Stimulated activated CD8-positive, alpha-beta memory T cell treated with anti-CD3 and anti-CD28 coated beads, Interleukin-2, amount 100 ng/mL, for 1 hour (primary cell): Measurements from ENCODE around the gene FBP1.

Source experiments
- DNase-seq, 2 donors: peaks; one replicate each; pipeline ENCODE4 v3.0.0-alpha.2; 2020; ENCODE audit warnings: low read depth in 2 of 2

The FBP1 gene

DNA sequence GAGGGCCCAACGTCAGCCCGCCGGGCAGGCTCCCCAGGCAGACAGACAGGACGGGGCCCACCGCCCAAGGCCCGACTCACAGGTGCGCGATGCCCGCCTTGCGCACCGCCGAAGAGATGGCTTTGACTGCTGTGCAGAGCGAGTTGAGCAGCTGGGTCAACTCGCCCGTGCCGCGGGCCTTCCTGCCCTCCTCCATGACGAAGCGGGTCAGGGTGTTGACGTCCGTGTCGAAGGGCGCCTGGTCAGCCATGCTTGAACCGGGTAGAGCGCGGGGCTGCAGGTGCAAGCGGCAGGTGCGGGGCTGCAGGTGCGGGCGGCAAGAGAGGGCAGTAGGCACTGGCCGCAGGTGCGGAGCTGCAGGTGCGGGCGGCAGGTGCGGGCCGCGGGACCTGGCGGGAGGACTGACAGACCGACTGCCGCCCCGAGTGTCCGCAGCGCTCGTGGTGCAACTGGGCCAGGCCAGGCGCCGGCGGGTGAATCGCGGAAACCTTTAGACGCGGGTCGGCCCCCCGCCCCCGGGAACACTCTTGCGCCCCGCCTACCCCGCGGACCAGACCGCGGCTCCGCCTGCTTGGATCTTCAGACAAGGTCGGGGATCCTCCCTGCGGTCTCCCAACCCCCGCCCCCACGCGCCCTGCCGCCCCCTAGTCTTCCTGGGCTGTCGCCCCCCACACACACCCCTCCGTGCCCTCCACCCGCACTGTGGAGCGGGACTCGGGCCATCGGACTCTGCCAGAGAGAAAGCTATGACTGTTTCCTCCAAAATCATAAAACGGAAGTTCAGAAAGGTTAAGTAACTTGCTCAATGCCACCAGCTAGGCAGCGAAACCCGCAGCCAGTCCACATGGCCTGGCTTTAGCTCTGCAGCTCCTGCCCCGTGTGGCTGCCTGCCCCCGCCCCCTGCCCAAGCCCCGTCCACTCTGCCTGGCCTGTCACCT lies at the start of gene FBP1:
Gene FBP1 (minus strand): TSS at position 458 of the 938 bp plus-strand sequence. CDS start 208 bp downstream, at position 250.
- DNase-seq = peak; percentile 19 to 22

DNA sequence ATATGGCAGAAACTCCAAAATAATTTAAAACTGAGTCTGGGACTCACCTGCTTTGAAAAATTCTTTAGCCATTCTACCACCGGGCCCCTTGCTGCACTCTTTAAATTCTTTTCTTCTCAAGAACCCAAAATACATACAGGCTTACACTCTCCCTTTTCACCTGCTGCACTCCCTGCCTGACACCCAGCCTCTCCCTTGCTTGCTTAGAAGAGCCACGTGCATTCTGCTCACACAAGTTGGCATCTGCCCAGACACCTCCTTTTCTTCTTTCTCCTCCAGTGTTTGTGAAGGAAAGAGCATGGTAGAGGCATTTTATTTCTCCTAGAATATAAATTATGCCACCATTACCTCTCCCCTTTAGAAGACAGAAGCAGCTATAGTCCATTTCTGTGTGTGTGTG lies 48.1 kb upstream of the FBP1 start:
- no peak for DNase-seq

DNA sequence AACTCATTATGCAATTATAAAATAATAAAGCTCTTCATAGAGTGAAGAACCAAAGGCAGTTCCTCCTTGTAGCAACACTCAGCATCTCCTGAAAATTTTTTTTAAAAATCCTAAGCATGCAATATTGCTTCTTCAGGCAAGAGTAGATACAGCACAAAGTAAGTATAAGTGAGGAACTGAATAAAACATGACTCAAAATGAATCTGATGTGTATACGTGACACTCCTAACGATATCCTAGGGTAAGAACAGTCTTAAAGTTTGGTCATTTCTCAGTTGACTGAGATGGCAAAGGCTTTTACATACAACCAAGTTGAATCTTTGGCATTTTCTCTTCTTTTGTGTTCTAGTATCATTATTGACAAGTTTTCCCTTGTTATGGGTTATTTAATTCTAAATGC lies 46.0 kb upstream of the FBP1 start:
- no peak for DNase-seq

DNA sequence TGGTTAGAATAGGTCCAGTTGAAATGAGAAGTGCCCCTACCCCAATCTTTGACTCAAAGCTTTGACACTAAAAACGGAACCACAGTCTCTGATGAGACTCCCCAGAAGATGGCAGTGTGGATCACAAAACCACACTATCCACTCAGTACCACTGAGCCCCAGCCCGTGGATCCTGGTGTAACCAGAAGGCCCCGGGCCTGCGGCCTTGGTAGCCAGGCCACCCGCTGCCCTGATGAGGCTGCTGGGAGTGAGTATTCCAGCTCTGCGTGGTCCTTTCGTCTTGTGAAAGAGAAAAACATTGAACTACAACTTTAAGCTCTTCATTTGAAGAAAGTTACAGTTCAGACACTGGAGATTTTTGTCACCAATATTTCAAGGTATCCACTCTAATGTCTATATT lies 42.2 kb upstream of the FBP1 start:
- DNase-seq = peak; percentile 8 to 14

DNA sequence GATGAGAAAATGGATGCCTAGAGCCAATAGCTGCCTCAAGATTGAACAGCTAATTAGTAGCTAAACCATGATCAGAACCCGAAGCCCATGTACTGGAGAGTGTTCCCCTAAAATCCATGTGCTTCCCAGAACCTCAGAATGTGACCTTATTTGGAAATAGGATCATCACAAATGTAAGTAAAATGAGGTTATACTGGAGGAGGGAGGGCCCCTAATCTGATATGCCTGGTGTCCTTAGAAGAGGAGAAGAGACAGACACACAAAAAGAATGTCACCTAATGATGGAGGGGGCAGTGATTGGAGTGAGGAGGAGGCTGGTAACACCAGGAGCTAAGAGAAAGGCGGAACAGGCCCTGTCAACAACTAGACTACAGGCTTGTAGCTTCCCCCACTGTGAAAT lies 41.3 kb upstream of the FBP1 start:
- DNase-seq = no peak

DNA sequence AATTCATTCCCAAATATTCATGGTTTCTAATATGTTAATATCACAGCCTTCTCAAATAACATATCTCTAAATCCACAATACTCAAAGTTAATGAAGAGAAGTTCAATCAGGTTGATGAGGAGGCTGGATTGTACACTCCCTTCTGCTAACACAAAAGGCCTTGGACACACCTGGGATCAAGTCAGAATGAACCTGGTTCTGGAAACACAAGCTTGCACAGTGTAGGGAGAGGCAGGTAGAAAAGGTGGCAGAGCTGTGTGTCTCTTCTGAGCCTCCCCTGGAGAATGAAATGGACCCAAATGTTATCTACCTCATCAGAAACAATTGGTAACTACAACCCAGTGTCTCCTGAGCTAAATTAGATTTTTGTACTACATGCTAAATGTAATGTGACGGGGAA lies 40.7 kb upstream of the FBP1 start:
- DNase-seq = no peak

DNA sequence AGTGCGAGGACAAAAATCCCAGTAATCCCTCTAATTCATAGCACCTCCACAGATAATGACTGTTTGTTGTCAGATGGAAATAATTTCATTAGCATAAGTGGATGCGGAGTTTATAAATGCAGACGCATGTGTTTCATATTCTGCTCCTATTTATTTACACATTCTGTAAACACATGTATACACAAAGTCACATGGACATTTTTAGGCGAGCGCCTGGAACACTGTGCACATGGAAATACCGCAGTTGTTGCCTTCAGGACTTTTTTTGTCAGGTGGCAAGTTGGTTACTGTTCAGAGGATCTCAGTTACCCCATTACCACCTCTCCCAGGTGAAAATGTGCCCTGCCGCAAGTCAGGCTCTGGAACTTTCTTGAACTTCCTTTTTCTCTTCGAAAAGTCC lies 40.3 kb upstream of the FBP1 start:
- no peak for DNase-seq

DNA sequence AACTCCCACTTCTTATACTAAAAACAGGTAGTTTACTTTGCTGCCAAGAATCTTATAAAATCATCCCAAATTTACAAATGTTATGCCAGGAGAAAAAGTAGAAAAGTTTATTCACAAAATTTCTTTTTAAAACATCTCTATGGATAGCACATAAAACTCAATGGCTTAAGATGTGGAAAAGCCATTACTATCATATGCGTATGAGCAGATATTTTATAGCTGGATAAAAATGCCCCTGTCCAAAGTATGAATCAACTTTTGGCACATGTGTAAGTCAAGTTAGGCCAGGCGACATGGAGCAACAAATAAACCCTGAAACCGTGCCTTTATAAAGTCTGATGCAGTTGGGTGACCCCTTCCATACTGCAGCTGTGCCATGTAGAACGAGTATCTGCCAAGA lies 38.6 kb upstream of the FBP1 start:
- DNase-seq = no peak

DNA sequence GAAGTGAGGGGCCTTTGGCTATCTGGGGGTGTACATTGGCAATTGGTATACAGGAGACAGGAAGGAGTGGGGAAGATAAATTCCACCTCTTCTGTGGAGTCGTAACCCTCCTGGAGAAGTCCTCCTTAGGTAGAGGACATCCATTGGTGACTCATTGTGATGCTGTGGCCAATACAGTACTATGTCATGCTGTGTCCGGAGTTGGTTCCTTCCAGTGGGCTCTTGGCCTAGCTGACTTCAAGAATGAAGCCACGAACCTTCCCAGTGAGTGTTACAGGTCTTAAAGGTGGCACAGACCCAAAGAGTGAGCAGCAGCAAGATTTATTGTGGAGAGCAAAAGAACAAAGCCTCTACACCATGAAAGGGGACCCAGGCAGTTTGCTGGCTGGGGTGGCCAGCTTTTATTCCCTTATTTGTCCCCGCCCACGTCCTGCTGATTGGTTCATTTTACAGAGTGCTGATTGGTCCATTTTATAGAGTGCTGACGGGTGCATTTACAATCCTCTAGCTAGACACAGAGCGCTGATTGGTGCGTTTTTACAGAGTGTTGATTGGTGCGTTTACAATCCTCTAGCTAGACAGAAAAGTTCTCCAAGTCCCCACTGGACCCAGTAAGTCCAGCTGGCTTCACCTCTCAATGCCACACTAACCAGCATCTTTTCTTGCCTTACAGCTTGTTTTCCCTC lies 37.3 kb upstream of the FBP1 start:
- DNase-seq = no peak

DNA sequence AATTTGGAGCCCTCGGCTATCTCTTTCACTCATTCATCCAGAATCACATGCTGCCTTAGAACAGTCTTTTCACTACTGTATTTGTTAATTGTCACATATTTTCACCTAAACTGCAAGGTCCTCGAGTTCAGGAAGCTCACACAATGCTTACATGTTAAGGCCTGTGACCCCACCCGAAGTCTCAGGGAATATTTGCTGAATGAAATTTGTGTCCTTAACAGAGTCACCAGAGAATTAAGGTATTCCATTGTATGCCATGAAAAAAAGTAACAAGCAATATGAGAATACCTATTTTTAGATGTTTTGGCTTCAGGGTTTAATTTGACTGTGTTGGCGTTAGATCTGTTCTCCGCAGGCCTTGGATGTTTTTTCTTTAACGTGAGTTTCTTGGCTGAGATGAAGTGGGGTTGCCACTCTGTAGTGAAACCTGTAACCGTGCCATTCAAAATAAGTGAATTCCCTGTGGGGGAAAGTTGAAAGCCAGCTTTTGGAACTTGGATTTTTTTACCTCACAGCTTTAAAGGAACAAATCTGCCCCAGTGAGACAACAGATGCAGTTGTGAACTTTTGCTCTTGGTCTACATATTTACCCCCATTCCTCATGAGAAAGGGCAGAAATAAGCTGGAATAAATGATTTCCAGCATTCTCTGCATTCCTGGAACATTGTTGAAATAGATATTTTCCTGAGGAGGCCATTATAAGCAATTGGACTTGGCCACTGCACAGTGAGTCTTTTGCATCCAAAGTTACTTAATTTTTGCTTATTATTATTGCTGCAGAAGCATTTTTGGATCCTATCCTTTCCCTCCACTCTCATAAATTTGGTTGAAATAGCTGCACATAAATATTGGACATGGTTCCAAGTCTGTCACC lies 35.9 kb upstream of the FBP1 start:
- no peak for DNase-seq

DNA sequence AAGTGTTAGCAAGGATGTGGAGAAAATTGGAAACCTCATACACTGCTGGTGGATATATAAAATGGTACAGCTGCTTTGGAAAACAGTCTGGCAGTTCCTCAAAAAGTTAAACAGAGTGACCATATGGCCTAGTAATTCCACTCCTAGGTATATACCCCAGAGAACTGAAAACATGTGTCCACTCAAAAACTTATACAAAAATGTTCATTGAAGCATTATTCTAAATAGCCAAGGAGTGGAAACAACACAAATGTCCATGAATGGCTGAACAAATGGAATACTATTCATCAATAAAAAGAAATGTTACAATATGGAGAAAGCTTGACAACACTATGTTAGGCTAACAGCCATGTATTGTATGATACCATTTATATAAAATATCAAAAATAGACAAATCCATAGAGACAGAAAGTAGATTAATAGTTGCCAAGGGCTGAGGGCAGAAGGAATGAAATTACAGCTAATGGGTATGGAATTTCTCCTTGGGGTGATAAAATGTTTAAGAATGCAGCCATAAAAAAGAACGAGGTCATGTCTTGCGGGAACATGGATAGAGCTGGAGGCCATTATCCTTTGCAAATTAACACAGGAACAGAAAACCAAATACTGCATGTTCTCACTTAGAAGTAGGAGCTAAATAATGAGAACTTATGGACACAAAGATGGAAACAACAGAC lies 33.6 kb upstream of the FBP1 start:
- DNase-seq = no peak

DNA sequence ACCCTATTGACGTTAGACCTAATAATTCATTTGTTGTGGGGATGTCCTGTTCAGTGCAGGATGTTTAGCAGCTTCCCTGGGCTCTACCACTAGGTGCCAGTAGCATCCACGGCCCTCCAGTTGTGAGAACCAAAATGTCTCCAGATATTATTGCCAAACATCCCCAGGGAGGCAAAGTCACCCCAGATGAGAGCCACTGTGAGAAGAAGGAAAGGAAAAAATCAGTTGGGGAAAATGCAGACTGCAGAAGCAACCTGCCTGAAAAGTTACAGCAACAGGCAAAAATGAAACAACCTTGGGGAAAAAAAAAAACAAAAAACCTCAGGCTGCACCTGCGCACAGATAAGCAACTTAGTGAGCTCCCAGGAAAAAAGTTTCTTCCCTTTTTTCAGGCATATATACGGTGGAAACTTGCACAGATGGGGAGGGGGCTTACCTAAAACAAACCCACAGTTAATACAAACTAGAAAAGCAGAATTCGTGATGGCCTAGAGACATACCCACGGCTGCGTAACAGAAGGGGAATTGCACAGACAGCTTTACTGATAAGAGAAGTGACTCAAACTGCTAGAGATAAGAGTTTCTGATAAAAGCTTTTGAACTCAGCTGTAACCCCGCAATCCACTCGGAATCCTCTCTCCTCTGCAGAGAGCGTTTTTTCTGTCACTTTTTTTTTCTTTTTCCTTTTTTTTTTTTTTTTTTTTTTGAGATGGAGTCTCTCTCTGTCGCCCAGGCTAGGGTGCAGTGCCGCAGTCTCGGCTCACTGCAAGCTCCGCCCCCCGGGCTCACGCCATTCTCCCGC lies 29.8 kb upstream of the FBP1 start:
- peak in 1 of 2 donors; percentile 16 for DNase-seq

DNA sequence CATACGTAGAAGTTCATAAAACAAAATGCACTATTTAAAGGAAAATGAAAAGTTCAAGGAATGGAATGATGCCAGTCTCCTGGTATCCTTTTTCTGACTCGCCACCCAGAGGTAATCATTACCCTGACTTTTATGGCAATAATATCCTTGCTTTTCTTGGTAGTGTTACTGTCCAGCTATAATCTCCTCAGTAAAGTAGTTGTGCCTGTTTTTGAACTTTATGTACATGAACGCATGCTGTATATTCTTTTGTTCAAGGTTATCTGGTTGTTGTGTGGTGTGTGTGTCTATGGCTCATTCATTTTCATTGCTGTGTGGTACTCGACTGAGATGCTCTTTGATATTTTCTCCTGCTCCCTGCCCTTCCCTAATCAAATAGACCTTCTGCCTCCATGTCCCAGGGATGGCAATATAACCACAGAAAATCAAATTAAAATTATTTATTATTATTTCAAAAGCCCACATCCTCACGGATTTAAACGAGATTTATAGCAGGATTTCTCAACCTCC lies 29.2 kb upstream of the FBP1 start:
- no peak for DNase-seq

DNA sequence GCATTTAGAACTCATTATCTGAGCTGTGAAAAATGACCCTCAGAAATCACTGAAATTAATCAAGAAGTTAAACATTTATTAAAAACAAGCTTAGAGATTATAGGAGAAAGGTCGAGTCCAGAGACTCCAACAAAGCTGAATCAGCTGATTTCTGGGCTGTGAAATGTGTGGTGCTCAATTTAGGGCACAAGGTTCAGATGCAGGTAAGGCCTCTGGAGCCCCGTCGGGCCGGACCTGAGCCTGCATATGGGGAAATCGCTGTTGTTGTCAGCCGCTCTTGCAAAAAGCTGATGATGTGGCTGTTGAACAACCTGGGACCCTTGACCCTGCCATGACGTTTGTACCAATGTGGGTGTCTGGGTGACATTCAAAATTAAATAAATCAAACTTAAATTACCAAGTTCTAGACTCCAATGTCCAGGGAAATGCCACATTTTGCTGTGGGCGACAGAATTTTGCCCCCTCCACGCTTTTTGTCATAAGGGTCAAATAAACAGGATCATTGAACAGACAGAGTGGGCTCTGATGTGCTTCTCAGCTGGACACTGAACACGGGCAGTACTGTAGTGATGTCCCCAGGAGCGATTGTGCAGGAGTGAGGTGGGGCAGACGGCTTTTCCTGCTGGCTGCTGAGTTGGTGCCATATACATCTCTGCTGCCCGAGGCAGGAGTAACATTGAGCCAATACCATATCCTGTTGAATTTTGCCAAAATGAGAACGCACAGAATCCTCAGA lies 27.2 kb upstream of the FBP1 start:
- no peak for DNase-seq

DNA sequence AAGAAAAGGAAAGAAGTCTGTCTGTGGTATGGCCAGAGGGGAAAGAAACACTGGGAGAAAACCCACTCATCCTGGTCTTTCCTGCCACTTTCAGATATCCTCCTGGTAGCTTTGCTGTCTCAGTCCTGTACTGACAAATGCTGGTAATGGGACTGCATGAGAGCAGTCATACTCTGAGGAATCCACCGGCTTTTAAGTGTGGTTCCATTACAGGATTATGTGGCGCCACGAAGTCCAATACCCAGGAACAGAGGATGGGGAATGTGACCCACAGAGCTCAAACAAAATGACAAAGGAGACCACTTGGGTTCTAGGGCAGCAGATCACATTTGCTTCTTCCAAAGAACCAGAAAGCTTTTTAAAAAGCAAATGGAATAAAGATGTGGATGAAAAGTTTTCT lies 26.3 kb upstream of the FBP1 start:
- DNase-seq = no peak

DNA sequence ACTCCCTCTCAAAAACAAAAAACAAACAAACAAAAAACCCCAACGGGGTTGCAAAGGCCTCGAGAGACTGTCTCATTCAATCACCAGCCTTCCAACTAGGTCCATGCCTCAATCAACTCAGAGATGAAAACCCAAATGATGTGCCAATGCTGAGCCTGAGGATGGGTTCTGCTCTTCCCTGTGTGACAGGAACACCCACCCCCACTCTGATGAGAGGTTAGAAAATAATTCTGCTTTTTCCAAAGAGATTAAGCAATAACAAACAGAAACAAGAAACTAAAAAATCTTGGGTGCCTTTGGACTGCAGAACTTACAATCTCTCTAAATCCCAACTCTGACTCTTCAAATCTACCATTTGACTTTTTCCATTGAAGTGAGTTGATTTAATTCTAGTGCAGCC lies 25.5 kb upstream of the FBP1 start:
- DNase-seq = no peak

DNA sequence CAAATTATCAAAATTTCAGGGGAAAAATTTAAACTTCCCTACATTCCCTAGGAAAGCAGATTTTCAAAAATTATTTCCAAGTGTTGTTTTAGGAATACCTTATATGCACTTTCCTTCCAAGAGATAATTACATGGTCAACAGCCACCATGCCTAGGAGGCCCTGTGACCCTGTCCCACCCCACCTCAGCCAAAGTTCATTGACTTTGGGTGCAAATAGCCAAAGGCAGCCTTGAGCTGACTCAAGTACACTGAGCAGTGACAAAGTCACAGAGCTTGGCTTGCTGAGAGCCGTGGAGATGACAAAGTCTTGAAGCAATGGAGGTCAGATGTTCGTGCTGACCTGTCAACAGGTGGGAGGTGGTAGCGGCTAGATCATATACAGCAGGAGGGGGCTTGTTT lies 24.3 kb upstream of the FBP1 start:
- DNase-seq = no peak

DNA sequence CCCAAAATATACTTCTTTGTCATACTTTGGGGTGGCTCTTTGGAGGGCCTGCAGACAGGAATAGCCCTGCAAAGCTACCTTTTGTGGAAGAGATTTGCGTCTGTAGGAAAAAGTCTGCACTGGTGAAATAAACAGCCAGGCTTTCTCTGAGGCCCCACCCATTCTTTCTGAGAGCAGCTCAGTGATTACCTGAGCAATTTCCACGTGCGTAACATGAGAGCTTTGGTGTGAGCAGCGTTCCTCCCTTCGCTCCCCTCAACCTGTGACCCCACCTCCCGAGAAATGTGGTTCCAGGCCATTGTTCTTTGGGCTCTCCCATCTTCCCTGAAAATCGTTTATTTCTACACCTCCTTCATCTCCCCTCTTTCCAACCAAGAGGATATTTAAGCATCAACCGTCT lies 23.8 kb upstream of the FBP1 start:
- no peak for DNase-seq

DNA sequence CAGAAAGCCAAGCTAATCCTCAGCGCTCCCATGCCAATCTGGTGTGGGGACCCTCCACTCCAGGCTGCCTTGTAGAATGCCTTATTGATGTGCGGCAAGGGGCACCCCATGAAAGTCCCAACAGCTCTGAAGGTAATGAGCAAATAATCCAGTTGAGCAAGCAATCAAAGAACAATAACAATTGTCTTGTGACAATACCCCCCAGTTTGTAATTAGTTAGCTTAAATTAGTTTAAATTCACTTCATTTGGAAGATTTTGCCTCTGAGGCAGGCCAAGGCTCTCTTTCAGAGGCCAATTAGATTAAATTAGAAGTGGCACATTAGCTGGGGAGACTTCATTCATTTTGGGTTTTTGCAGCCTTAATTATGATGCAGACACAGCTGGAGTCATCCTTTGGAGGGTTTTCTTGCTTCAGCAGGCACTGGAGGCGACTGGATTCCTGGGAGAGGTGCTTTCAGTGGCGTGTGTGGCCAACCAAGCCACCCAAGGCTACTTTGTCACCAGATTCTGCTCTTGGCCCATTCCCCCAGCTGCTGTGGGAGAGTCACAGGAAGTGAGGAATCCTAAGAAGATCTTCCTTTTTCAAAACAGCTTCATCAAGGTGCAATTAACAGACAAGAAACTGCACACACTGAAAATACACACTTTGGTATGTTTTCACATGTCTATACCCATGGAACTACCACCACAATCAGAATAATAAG lies 17.9 kb upstream of the FBP1 start:
- no peak for DNase-seq
